Right atrium auricular region (tissue), 2 donors: ENCODE data around the gene KCNK17. TPM values are rescaled to one million over a fixed set of nuclear protein-coding genes. Genes with fewer than 3 reads are reported as not detected.

Experiments
- DNase-seq: peaks from one replicate; pipeline ENCODE4 v3.0.0-alpha.2; 2019; ENCODE audit warnings: low spot score
- H3K27ac ChIP-seq, 2 donors: fragments of 200-600 bp; sonication (generic); 1 replicate in 1 of 2; 2 replicates in 1 of 2; pipeline ENCODE4 v1.5.1; 2016 to 2019
- H3K27me3 ChIP-seq, 2 donors: fragments of 200-600 bp; sonication (generic); one replicate each; pipeline versions ENCODE4 v1.5.1 to v1.6.0; 2017 to 2019
- H3K36me3 ChIP-seq: fragments of 200-600 bp; sonication (generic); one replicate; pipeline ENCODE4 v1.5.1; 2016
- H3K4me1 ChIP-seq, 2 donors: fragments of 200-600 bp; sonication (generic); one replicate each; pipeline versions ENCODE4 v1.5.1 to v1.6.0; 2017 to 2019
- H3K4me3 ChIP-seq, 2 donors: fragments of 200-600 bp; sonication (generic); 1 replicate in 1 of 2; 2 replicates in 1 of 2; pipeline ENCODE4 v1.5.1; 2017 to 2019; ENCODE audit warnings: mild to moderate bottlenecking in 1 of 2, moderate library complexity in 1 of 2
- H3K9me3 ChIP-seq, 2 donors: fragments of 200-600 bp; sonication (generic); one replicate each; pipeline ENCODE4 v1.5.1; 2019
- CTCF ChIP-seq, 2 donors: fragments of 200-600 bp; sonication (generic); IDR thresholded peaks; one replicate each; pipeline ENCODE4 v1.5.1; 2019; ENCODE audit warnings: antibody characterized with exemption in 2 of 2
- total RNA-seq, 2 donors: library from RNA; depleted of rRNA; stranded (reverse); fragments of >200 nt; gene quantifications; one replicate each; pipeline ENCODE4 v1.1.0, GENCODE V29; 2016

KCNK17 gene
- total RNA-seq, 2 donors from 2014 or later, result 0.98 to 1.3 TPM

GRCh38 chr6:39304951-39305350 is 9.3 kb downstream of the KCNK17 start:
- no peaks in the 10 kb centered on the region for H3K27me3 ChIP-seq
- H3K4me3 ChIP-seq, result no peak overlapping the region
- no peak for TF ChIP-seq CTCF (IDR thresholded peaks at IDR 0.05)
- no peaks in the 10 kb centered on the region for H3K36me3 ChIP-seq
- no peak overlapping the region for H3K27ac ChIP-seq
- peaks cover 0 to 6% of the 10 kb centered on the region in 2 donors for H3K4me1 ChIP-seq
- DNase-seq, result no peak
- H3K9me3 ChIP-seq, result no peaks in the 10 kb centered on the region

DNA sequence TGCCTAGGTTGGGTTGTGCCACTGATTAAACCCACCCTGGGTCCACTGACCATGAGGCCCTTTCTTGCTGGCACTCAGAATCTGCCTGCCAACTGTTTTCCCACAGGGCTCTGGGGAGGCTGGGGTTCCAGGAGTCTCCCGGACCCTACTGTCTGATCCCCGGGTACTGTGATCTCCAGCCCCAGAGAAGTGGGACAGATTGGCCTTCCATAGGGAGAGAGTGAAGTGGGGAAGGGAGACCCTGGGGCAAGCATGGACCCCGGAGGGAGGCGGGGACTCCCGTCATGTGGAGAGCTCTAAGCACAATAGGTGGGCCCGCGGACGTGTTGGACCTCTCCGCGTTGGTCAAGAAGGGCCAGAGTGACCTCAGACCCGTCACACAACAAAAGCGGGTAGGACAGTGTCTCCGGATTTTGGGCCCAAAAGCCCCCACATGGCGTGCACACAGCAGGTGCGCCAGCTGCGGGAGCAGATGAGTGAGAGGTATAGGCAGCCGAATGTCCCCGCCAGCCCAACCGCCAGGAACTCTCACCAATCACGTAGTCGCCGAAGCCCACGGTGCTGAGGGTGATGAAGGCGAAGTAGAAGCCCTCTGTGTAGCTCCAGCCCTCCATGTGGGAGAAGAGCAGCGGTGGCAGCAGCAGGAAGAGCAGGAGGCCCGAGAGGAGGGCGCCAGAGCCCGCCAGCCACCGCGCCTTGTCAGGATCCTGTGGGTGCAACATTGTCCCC is 10.6 kb downstream of the KCNK17 start:
- peak in 1 of 2 donors; percentile 2 for TF ChIP-seq CTCF (IDR thresholded peaks at IDR 0.05)
- Histone ChIP-seq H3K9me3 (no peaks in the 10 kb centered on the region), H3K4me1 (peaks cover 0 to 6% of the 10 kb centered on the region in 2 donors), H3K27ac (no peak overlapping the region), H3K36me3 (no peaks in the 10 kb centered on the region), H3K4me3 (no peak overlapping the region), H3K27me3 (no peaks in the 10 kb centered on the region)
- DNase-seq, result no peak

GRCh38 chr6:39302669-39303424 is 11.4 kb downstream of the KCNK17 start:
- peak; percentile 82 for DNase-seq
- Histone ChIP-seq H3K27ac (no peak overlapping the region), H3K4me3 (no peak overlapping the region), H3K36me3 (no peaks in the 10 kb centered on the region), H3K9me3 (no peaks in the 10 kb centered on the region), H3K27me3 (no peaks in the 10 kb centered on the region), H3K4me1 (peaks cover 0 to 6% of the 10 kb centered on the region in 2 donors)
- TF ChIP-seq CTCF (IDR thresholded peaks at IDR 0.05), result peak; percentile 76 to 94

- Histone ChIP-seq H3K9me3 (no peaks in the 10 kb centered on the region), H3K4me1 (peaks cover 0 to 15% of the 10 kb centered on the region in 2 donors), H3K36me3 (no peaks in the 10 kb centered on the region), H3K4me3 (no peak overlapping the region), H3K27ac (no peak overlapping the region), H3K27me3 (no peaks in the 10 kb centered on the region)
- no peak for DNase-seq
- no peak for TF ChIP-seq CTCF (IDR thresholded peaks at IDR 0.05)
Observed at GRCh38 chr6:39302011-39302410, 12.2 kb downstream of the KCNK17 start.

GRCh38 chr6:39301606-39302005 is 12.6 kb downstream of the KCNK17 start:
- DNase-seq, result no peak
- H3K4me3 ChIP-seq, result no peak overlapping the region
- no peaks in the 10 kb centered on the region for H3K9me3 ChIP-seq

More at GRCh38 chr6:39301606-39302005, 12.6 kb downstream of the KCNK17 start:
- Histone ChIP-seq H3K27me3 (no peaks in the 10 kb centered on the region), H3K4me1 (peaks cover 0 to 19% of the 10 kb centered on the region in 2 donors), H3K36me3 (no peaks in the 10 kb centered on the region), H3K27ac (no peak overlapping the region)
- TF ChIP-seq CTCF (IDR thresholded peaks at IDR 0.05), result peak in 1 of 2 donors; percentile 33
